ENCODE results near the gene SKAP2.
A peak's percentile ranks its signal among the peaks of the same experiment; 100 is the strongest.

The SKAP2 gene

GRCh38 chr7:26864309-26865093 lies at the start of gene SKAP2:
TSS of gene SKAP2 (minus strand) at chr7:26864590. CDS start at chr7:26864429, 161 bp downstream.
- H3K27me3 ChIP-seq (ENCODE audit: control insufficient read depth in 1 of 2, insufficient read depth in 2 of 2, low read length in 2 of 2): peaks cover 0 to 25% of the 10 kb centered on the region in 2 donors
- no peaks in the 10 kb centered on the region for H3K4me1 ChIP-seq (ENCODE audit: insufficient read depth, low read length)
- H3K27ac ChIP-seq (ENCODE audit: low read depth, low read length): peak within 1 kb of the TSS; percentile 79
- H3K9me3 ChIP-seq (ENCODE audit: low read length): no peaks in the 10 kb centered on the region
- no peaks in the 10 kb centered on the region for H3K36me3 ChIP-seq (ENCODE audit: insufficient read depth, low read length)
- H3K9ac ChIP-seq (ENCODE audit: low read length): peak within 1 kb of the TSS; percentile 41
- H3K4me3 ChIP-seq (ENCODE audit: low read depth in 1 of 2, low read length in 2 of 2): peak within 1 kb of the TSS; percentile 58 to 71

GRCh38 chr7:26912933-26913536 lies 48.6 kb upstream of the SKAP2 start:
- Histone ChIP-seq H3K4me1 (ENCODE audit: insufficient read depth, low read length) (peaks cover 7% of the 10 kb centered on the region), H3K4me3 (ENCODE audit: low read depth in 1 of 2, low read length in 2 of 2) (no peak overlapping the region), H3K9me3 (ENCODE audit: low read length) (no peaks in the 10 kb centered on the region), H3K27ac (ENCODE audit: low read depth, low read length) (no peak overlapping the region), H3K36me3 (ENCODE audit: insufficient read depth, low read length) (no peaks in the 10 kb centered on the region), H3K27me3 (ENCODE audit: control insufficient read depth in 1 of 2, insufficient read depth in 2 of 2, low read length in 2 of 2) (peaks cover 0 to 13% of the 10 kb centered on the region in 2 donors), H3K9ac (ENCODE audit: low read length) (no peak overlapping the region)

- no peak overlapping the region for H3K27ac ChIP-seq (ENCODE audit: low read depth, low read length)
- H3K9me3 ChIP-seq (ENCODE audit: low read length): no peaks in the 10 kb centered on the region
- no peak overlapping the region for H3K9ac ChIP-seq (ENCODE audit: low read length)
- H3K4me3 ChIP-seq (ENCODE audit: low read depth in 1 of 2, low read length in 2 of 2): no peak overlapping the region
- H3K4me1 ChIP-seq (ENCODE audit: insufficient read depth, low read length): peaks cover 7% of the 10 kb centered on the region
- H3K27me3 ChIP-seq (ENCODE audit: control insufficient read depth in 1 of 2, insufficient read depth in 2 of 2, low read length in 2 of 2): peaks cover 0 to 13% of the 10 kb centered on the region in 2 donors
- H3K36me3 ChIP-seq (ENCODE audit: insufficient read depth, low read length): no peaks in the 10 kb centered on the region
These were observed 47.9 kb upstream of the SKAP2 start for GRCh38 chr7:26912338-26912737.

- Histone ChIP-seq H3K9ac (ENCODE audit: low read length) (no peak overlapping the region), H3K4me1 (ENCODE audit: insufficient read depth, low read length) (peaks cover 7% of the 10 kb centered on the region), H3K4me3 (ENCODE audit: low read depth in 1 of 2, low read length in 2 of 2) (no peak overlapping the region), H3K27me3 (ENCODE audit: control insufficient read depth in 1 of 2, insufficient read depth in 2 of 2, low read length in 2 of 2) (peaks cover 0 to 13% of the 10 kb centered on the region in 2 donors), H3K27ac (ENCODE audit: low read depth, low read length) (no peak overlapping the region), H3K36me3 (ENCODE audit: insufficient read depth, low read length) (no peaks in the 10 kb centered on the region), H3K9me3 (ENCODE audit: low read length) (no peaks in the 10 kb centered on the region)
These were observed 45.8 kb upstream of the SKAP2 start for GRCh38 chr7:26910221-26910620.

- H3K4me3 ChIP-seq (ENCODE audit: low read depth in 1 of 2, low read length in 2 of 2): no peak overlapping the region
- no peak overlapping the region for H3K9ac ChIP-seq (ENCODE audit: low read length)
- no peaks in the 10 kb centered on the region for H3K4me1 ChIP-seq (ENCODE audit: insufficient read depth, low read length)
- no peak overlapping the region for H3K27ac ChIP-seq (ENCODE audit: low read depth, low read length)
- no peaks in the 10 kb centered on the region for H3K27me3 ChIP-seq (ENCODE audit: control insufficient read depth in 1 of 2, insufficient read depth in 2 of 2, low read length in 2 of 2)
- H3K9me3 ChIP-seq (ENCODE audit: low read length): no peaks in the 10 kb centered on the region
- no peaks in the 10 kb centered on the region for H3K36me3 ChIP-seq (ENCODE audit: insufficient read depth, low read length)
These were observed 35.9 kb upstream of the SKAP2 start for GRCh38 chr7:26900251-26900650.

- Histone ChIP-seq H3K27ac (ENCODE audit: low read depth, low read length) (no peak overlapping the region), H3K36me3 (ENCODE audit: insufficient read depth, low read length) (no peaks in the 10 kb centered on the region), H3K4me3 (ENCODE audit: low read depth in 1 of 2, low read length in 2 of 2) (no peak overlapping the region), H3K9ac (ENCODE audit: low read length) (no peak overlapping the region), H3K9me3 (ENCODE audit: low read length) (no peaks in the 10 kb centered on the region), H3K4me1 (ENCODE audit: insufficient read depth, low read length) (no peaks in the 10 kb centered on the region), H3K27me3 (ENCODE audit: control insufficient read depth in 1 of 2, insufficient read depth in 2 of 2, low read length in 2 of 2) (no peaks in the 10 kb centered on the region)
These were observed 35.1 kb upstream of the SKAP2 start for GRCh38 chr7:26899519-26899918.

GRCh38 chr7:26898891-26899290 lies 34.5 kb upstream of the SKAP2 start:
- H3K36me3 ChIP-seq (ENCODE audit: insufficient read depth, low read length): no peaks in the 10 kb centered on the region
- H3K9ac ChIP-seq (ENCODE audit: low read length): no peak overlapping the region
- H3K4me3 ChIP-seq (ENCODE audit: low read depth in 1 of 2, low read length in 2 of 2): no peak overlapping the region
- no peaks in the 10 kb centered on the region for H3K9me3 ChIP-seq (ENCODE audit: low read length)
- H3K27me3 ChIP-seq (ENCODE audit: control insufficient read depth in 1 of 2, insufficient read depth in 2 of 2, low read length in 2 of 2): no peaks in the 10 kb centered on the region
- H3K27ac ChIP-seq (ENCODE audit: low read depth, low read length): no peak overlapping the region
- no peaks in the 10 kb centered on the region for H3K4me1 ChIP-seq (ENCODE audit: insufficient read depth, low read length)

GRCh38 chr7:26897928-26898327 lies 33.5 kb upstream of the SKAP2 start:
- Histone ChIP-seq H3K4me3 (ENCODE audit: low read depth in 1 of 2, low read length in 2 of 2) (no peak overlapping the region), H3K36me3 (ENCODE audit: insufficient read depth, low read length) (no peaks in the 10 kb centered on the region), H3K27ac (ENCODE audit: low read depth, low read length) (no peak overlapping the region), H3K9ac (ENCODE audit: low read length) (no peak overlapping the region), H3K9me3 (ENCODE audit: low read length) (no peaks in the 10 kb centered on the region), H3K27me3 (ENCODE audit: control insufficient read depth in 1 of 2, insufficient read depth in 2 of 2, low read length in 2 of 2) (no peaks in the 10 kb centered on the region), H3K4me1 (ENCODE audit: insufficient read depth, low read length) (no peaks in the 10 kb centered on the region)

GRCh38 chr7:26891400-26892350 lies 27.3 kb upstream of the SKAP2 start:
- Histone ChIP-seq H3K27me3 (ENCODE audit: control insufficient read depth in 1 of 2, insufficient read depth in 2 of 2, low read length in 2 of 2) (no peaks in the 10 kb centered on the region), H3K4me1 (ENCODE audit: insufficient read depth, low read length) (no peaks in the 10 kb centered on the region)

GRCh38 chr7:26880852-26881251 lies 16.5 kb upstream of the SKAP2 start:
- no peak overlapping the region for H3K4me3 ChIP-seq (ENCODE audit: low read depth in 1 of 2, low read length in 2 of 2)
- no peaks in the 10 kb centered on the region for H3K9me3 ChIP-seq (ENCODE audit: low read length)
- H3K36me3 ChIP-seq (ENCODE audit: insufficient read depth, low read length): no peaks in the 10 kb centered on the region
- no peak overlapping the region for H3K9ac ChIP-seq (ENCODE audit: low read length)
- no peak overlapping the region for H3K27ac ChIP-seq (ENCODE audit: low read depth, low read length)
- H3K4me1 ChIP-seq (ENCODE audit: insufficient read depth, low read length): no peaks in the 10 kb centered on the region
- H3K27me3 ChIP-seq (ENCODE audit: control insufficient read depth in 1 of 2, insufficient read depth in 2 of 2, low read length in 2 of 2): no peaks in the 10 kb centered on the region

More at GRCh38 chr7:26891400-26892350, 27.3 kb upstream of the SKAP2 start:
- H3K9ac ChIP-seq (ENCODE audit: low read length): no peak overlapping the region
- no peak overlapping the region for H3K27ac ChIP-seq (ENCODE audit: low read depth, low read length)
- H3K9me3 ChIP-seq (ENCODE audit: low read length): no peaks in the 10 kb centered on the region
- no peak overlapping the region for H3K4me3 ChIP-seq (ENCODE audit: low read depth in 1 of 2, low read length in 2 of 2)
- H3K36me3 ChIP-seq (ENCODE audit: insufficient read depth, low read length): no peaks in the 10 kb centered on the region

GRCh38 chr7:26879671-26880070 lies 15.3 kb upstream of the SKAP2 start:
- Histone ChIP-seq H3K9me3 (ENCODE audit: low read length) (no peaks in the 10 kb centered on the region), H3K36me3 (ENCODE audit: insufficient read depth, low read length) (no peaks in the 10 kb centered on the region), H3K27me3 (ENCODE audit: control insufficient read depth in 1 of 2, insufficient read depth in 2 of 2, low read length in 2 of 2) (no peaks in the 10 kb centered on the region), H3K9ac (ENCODE audit: low read length) (no peak overlapping the region), H3K4me1 (ENCODE audit: insufficient read depth, low read length) (no peaks in the 10 kb centered on the region), H3K27ac (ENCODE audit: low read depth, low read length) (no peak overlapping the region), H3K4me3 (ENCODE audit: low read depth in 1 of 2, low read length in 2 of 2) (no peak overlapping the region)

Measured in muscle layer of colon (tissue), 2 donors.